IMR-90 (cell line): Measurements from ENCODE around the gene LY86.

Experiments
- CTCF ChIP-seq: conservative IDR thresholded peaks from 2 replicates; pipeline ENCODE4 v1.5.1; 2012; ENCODE audit warnings: mild to moderate bottlenecking, low read depth, low read length, improper control_type of control experiment
- POLR2A ChIP-seq: IDR thresholded peaks from 2 replicates; pipeline ENCODE4 v1.6.1; 2012; ENCODE audit warnings: mild to moderate bottlenecking, low read depth, low read length
- RAD21 ChIP-seq: IDR thresholded peaks from 2 replicates; pipeline ENCODE4 v1.6.1; 2012; ENCODE audit warnings: low read length, improper control_type of control experiment
- SMC3 ChIP-seq: fragments of 150-350 bp; IDR thresholded peaks from 2 replicates; pipeline ENCODE4 v1.6.1; 2016; ENCODE audit warnings: low read depth, mild to moderate bottlenecking, antibody characterized with exemption, low read length, moderate library complexity
- TF ChIP-seq, protein P1 (sequence below): fragments of 150-350 bp; IDR thresholded peaks from 2 replicates; pipeline ENCODE4 v1.6.1; 2016; ENCODE audit warnings: low read depth, mild to moderate bottlenecking, low read length, moderate library complexity, borderline replicate concordance

- no peak for TF ChIP-seq CTCF
- TF ChIP-seq SMC3, result no peak
- TF ChIP-seq POLR2A, result no peak
- no peak for TF ChIP-seq RAD21
- TF ChIP-seq, protein P1, sequence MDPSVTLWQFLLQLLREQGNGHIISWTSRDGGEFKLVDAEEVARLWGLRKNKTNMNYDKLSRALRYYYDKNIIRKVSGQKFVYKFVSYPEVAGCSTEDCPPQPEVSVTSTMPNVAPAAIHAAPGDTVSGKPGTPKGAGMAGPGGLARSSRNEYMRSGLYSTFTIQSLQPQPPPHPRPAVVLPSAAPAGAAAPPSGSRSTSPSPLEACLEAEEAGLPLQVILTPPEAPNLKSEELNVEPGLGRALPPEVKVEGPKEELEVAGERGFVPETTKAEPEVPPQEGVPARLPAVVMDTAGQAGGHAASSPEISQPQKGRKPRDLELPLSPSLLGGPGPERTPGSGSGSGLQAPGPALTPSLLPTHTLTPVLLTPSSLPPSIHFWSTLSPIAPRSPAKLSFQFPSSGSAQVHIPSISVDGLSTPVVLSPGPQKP, result no peak
Observed at GRCh38 chr6:6584310-6585002, 4.1 kb upstream of the LY86 start.
